ENCODE measurements around the gene PVR. TPM values are rescaled to one million over a fixed set of nuclear protein-coding genes. Genes with fewer than 3 reads are reported as not detected.

Gene PVR
- total and polyA plus RNA-seq, 12 donors, result 28.7 to 57.8 (median 45.0) TPM

GRCh38 chr19:44675521-44675920, 31.8 kb downstream of the PVR start:
- no peak overlapping the region for H3K4me3 ChIP-seq
- no peaks in the 10 kb centered on the region for H3K27me3 ChIP-seq
- no peaks in the 10 kb centered on the region for H3K36me3 ChIP-seq (replicated peaks in 1 of 2)
- WGBS, 4 donors, result 94 to 95% (median 94%) methylated on average over 6 of the region's 6 CpGs
- no peak for TF ChIP-seq CTCF (IDR thresholded peaks at IDR 0.05)
- TF ChIP-seq POLR2A (IDR thresholded peaks at IDR 0.05), result no peak
- no peak for DNase-seq
- no peak overlapping the region for H3K27ac ChIP-seq
- peaks cover 0 to 8% of the 10 kb centered on the region in 2 donors for H3K4me1 ChIP-seq (replicated peaks in 1 of 2)
- intact Hi-C loops (cut with DNase I), result no loop called here
- H3K9me3 ChIP-seq (replicated peaks in 1 of 3), result no peaks in the 10 kb centered on the region

GRCh38 chr19:44677019-44677811, 33.5 kb downstream of the PVR start:
- Histone ChIP-seq H3K27me3 (no peaks in the 10 kb centered on the region), H3K4me1 (replicated peaks in 1 of 2) (peaks cover 0 to 8% of the 10 kb centered on the region in 2 donors), H3K9me3 (replicated peaks in 1 of 3) (no peaks in the 10 kb centered on the region), H3K4me3 (peak overlapping the region in 1 of 4 donors; percentile 1), H3K27ac (peak overlapping the region; percentile 19 to 83 (median 60)), H3K36me3 (replicated peaks in 1 of 2) (no peaks in the 10 kb centered on the region)
- 39 to 47% (median 40%) methylated on average over 8 of the region's 8 CpGs for WGBS, 4 donors
- TF ChIP-seq POLR2A (IDR thresholded peaks at IDR 0.05) (no peak), CTCF (IDR thresholded peaks at IDR 0.05) (peak in 1 of 6 experiments; percentile 18)
- intact Hi-C loops (cut with DNase I), result no loop called here
- DNase-seq, result peak in 6 of 7 donors; percentile 47 to 76 (median 71)

- no peak for TF ChIP-seq POLR2A (IDR thresholded peaks at IDR 0.05)
- no peak for TF ChIP-seq CTCF (IDR thresholded peaks at IDR 0.05)
- no peak for DNase-seq
- Histone ChIP-seq H3K27ac (no peak overlapping the region), H3K9me3 (replicated peaks in 1 of 3) (no peaks in the 10 kb centered on the region), H3K36me3 (replicated peaks in 1 of 2) (no peaks in the 10 kb centered on the region), H3K4me1 (replicated peaks in 1 of 2) (peaks cover 10 to 21% of the 10 kb centered on the region in 2 donors), H3K4me3 (no peak overlapping the region), H3K27me3 (no peaks in the 10 kb centered on the region)
- intact Hi-C loops (cut with DNase I), result no loop called here
These were observed 36.8 kb downstream of the PVR start for GRCh38 chr19:44680536-44680935.

GRCh38 chr19:44681992-44682790, 38.5 kb downstream of the PVR start:
- WGBS, 4 donors, result 81 to 88% (median 86%) methylated on average over 8 to 15 of the region's 15 CpGs
- Histone ChIP-seq H3K9me3 (replicated peaks in 1 of 3) (no peaks in the 10 kb centered on the region), H3K36me3 (replicated peaks in 1 of 2) (no peaks in the 10 kb centered on the region), H3K4me1 (replicated peaks in 1 of 2) (peaks cover 10 to 30% of the 10 kb centered on the region in 2 donors), H3K27me3 (no peaks in the 10 kb centered on the region), H3K4me3 (no peak overlapping the region), H3K27ac (no peak overlapping the region)
- TF ChIP-seq POLR2A (IDR thresholded peaks at IDR 0.05) (no peak), CTCF (IDR thresholded peaks at IDR 0.05) (no peak)
- intact Hi-C loops (cut with DNase I), result no loop called here
- no peak for DNase-seq

All from adrenal gland (tissue), 12 donors.